Gastrocnemius medialis (tissue), 4 donors: ENCODE data around the gene ELOF1. TPM values are rescaled to one million over a fixed set of nuclear protein-coding genes. Genes with fewer than 3 reads are reported as not detected.

Source experiments
- ATAC-seq, 2 donors: fragments of 150-250 bp; one replicate each; pipeline ENCODE4 v1.9.1; 2016
- DNase-seq, 2 donors: peaks; one replicate each; pipeline ENCODE4 v3.0.0-alpha.2; 2019
- H3K27ac ChIP-seq, 4 donors: fragments of 200-600 bp; sonication (generic); 1 replicate in 1 of 4; 2 replicates in 3 of 4; pipeline ENCODE4 v1.5.1; 2016 to 2018; ENCODE audit warnings: mild to moderate bottlenecking in 2 of 4, moderate library complexity in 1 of 4
- H3K27me3 ChIP-seq, 3 donors: fragments of 200-600 bp; sonication (generic) in 2 of 3; 1 replicate in 1 of 3; 2 replicates in 2 of 3; pipeline versions ENCODE4 v1.5.1 to v1.6.0; 2016 to 2019; ENCODE audit warnings: mild to moderate bottlenecking in 1 of 3, moderate library complexity in 1 of 3
- H3K36me3 ChIP-seq, 2 donors: fragments of 200-600 bp; sonication (generic) in 1 of 2; one replicate each; pipeline ENCODE4 v1.5.1; 2017 to 2018
- H3K4me1 ChIP-seq, 2 donors: fragments of 200-600 bp; sonication (generic) in 1 of 2; one replicate each; pipeline ENCODE4 v1.5.1; 2016 to 2017; ENCODE audit warnings: mild to moderate bottlenecking in 2 of 2
- H3K4me3 ChIP-seq, 4 donors: fragments of 200-600 bp; sonication (generic) in 3 of 4; 1 replicate in 1 of 4; 2 replicates in 3 of 4; pipeline ENCODE4 v1.5.1; 2016 to 2019; ENCODE audit warnings: mild to moderate bottlenecking in 2 of 4
- H3K9me3 ChIP-seq, 3 donors: fragments of 200-600 bp; sonication (generic) in 2 of 3; 1 replicate in 1 of 3; 2 replicates in 2 of 3; pipeline ENCODE4 v1.5.1; 2016 to 2019
- POLR2A ChIP-seq, 2 donors: fragments of 450-650 bp; IDR thresholded peaks; one replicate each; pipeline ENCODE4 v1.6.1; 2017; ENCODE audit warnings: antibody characterized with exemption in 2 of 2, mild to moderate bottlenecking in 2 of 2, moderate library complexity in 2 of 2
- in situ Hi-C, 4 donors: fragments of 200-750 bp; cut with MboI; loops; one replicate each; pipeline versions ENCODE4 v1.15.0 to v1.8.0; 2017; ENCODE audit warnings: low sequenced_read_pairs in 4 of 4
- intact Hi-C: fragments of 100-400 bp; cut with DNase I; formaldehyde crosslinking; loops from one replicate; pipeline ENCODE4 v1.15.1; 2023; ENCODE audit warnings: low total_unique reads
- total RNA-seq, 4 donors: library from RNA; depleted of rRNA; stranded (reverse); fragments of >200 nt; gene quantifications; one replicate each; pipeline versions ENCODE4 v1.1.0 to v1.2.3, GENCODE V29; 2016
- TF ChIP-seq, protein P1 (sequence below), 5 experiments: fragments of 450-650 bp in 3 of 5; fragments of 200-600 bp in 2 of 5; sonication (generic) in 2 of 5; IDR thresholded peaks in 4 of 5; conservative IDR thresholded peaks in 1 of 5; 1 replicate in 4 of 5; 2 replicates in 1 of 5; pipeline ENCODE4 v1.5.1; 2016 to 2019; ENCODE audit warnings: antibody characterized with exemption in 5 of 5, mild to moderate bottlenecking in 3 of 5, moderate library complexity in 3 of 5

The ELOF1 gene
- total RNA-seq, 4 donors from 2014 or later, result 21.5 to 37.5 (median 27.2) TPM

DNA sequence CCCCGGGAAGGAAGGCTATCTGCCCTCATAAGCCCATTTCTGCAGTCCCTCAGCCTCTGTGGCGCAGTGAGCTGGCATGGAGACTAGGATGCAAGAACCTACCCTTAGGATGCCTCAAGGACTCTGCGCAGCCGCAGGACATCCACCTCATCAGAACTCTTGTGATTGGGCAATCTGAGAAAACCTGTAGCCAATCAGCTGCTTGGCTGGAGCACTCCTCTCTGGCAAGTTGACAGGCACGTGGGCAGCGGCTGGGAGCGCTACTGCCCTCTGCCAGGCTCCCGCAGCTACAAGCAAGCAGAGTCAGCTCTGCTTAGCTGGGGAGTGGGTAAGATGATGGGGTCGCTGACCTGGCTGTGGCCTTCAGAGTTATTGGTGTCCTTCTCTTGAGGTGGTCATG is 28.6 kb downstream of the ELOF1 start:
- Histone ChIP-seq H3K4me3 (no peak overlapping the region), H3K27me3 (no peaks in the 10 kb centered on the region), H3K4me1 (peaks cover 13 to 24% of the 10 kb centered on the region in 2 donors), H3K27ac (no peak overlapping the region), H3K36me3 (no peaks in the 10 kb centered on the region), H3K9me3 (no peaks in the 10 kb centered on the region)
- intact Hi-C loops, result no loop called here
- TF ChIP-seq, protein P1, sequence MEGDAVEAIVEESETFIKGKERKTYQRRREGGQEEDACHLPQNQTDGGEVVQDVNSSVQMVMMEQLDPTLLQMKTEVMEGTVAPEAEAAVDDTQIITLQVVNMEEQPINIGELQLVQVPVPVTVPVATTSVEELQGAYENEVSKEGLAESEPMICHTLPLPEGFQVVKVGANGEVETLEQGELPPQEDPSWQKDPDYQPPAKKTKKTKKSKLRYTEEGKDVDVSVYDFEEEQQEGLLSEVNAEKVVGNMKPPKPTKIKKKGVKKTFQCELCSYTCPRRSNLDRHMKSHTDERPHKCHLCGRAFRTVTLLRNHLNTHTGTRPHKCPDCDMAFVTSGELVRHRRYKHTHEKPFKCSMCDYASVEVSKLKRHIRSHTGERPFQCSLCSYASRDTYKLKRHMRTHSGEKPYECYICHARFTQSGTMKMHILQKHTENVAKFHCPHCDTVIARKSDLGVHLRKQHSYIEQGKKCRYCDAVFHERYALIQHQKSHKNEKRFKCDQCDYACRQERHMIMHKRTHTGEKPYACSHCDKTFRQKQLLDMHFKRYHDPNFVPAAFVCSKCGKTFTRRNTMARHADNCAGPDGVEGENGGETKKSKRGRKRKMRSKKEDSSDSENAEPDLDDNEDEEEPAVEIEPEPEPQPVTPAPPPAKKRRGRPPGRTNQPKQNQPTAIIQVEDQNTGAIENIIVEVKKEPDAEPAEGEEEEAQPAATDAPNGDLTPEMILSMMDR (IDR thresholded peaks at IDR 0.05 in 4 of 5, conservative IDR thresholded peaks at IDR 0.05 in 1 of 5), result peak in 1 of 5 experiments; percentile 7
- no peak for TF ChIP-seq POLR2A (IDR thresholded peaks at IDR 0.05)
- DNase-seq (peak; percentile 45 to 79), ATAC-seq (peak in 1 of 2 donors; percentile 53)
- in situ Hi-C loops, result no loop called here

- peak within 1 kb of the TSS; percentile 77 to 92 (median 83) for H3K4me3 ChIP-seq
- in situ Hi-C loops, result no loop called here
- H3K4me1 ChIP-seq, result peaks cover 13 to 24% of the 10 kb centered on the region in 2 donors
- H3K9me3 ChIP-seq, result no peaks in the 10 kb centered on the region
- TF ChIP-seq, protein P1 (IDR thresholded peaks at IDR 0.05 in 4 of 5, conservative IDR thresholded peaks at IDR 0.05 in 1 of 5), result no peak
- peak in 1 of 2 donors; percentile 36 for TF ChIP-seq POLR2A (IDR thresholded peaks at IDR 0.05)
- intact Hi-C loops, result loop anchor here (1.0 to 2.0 kb wide), 3 partner anchors 23 to 94 kb away; partner anchors contain the start of genes ELOF1, ODAD3, PRKCSH and ZNF653
- peak within 1 kb of the TSS; percentile 89 to 93 (median 92) for H3K27ac ChIP-seq
- DNase-seq, result peak; percentile 96 to 99
- H3K36me3 ChIP-seq, result no peaks in the 10 kb centered on the region
- ATAC-seq, result peak; percentile 99 to 100
- H3K27me3 ChIP-seq, result no peaks in the 10 kb centered on the region
Observed at GRCh38 chr19:11528551-11529341, 30.3 kb downstream of the ELOF1 start, which contains the start of gene ECSIT. Gene ECSIT, minus strand, starts transcription at chr19:11529134. Its CDS starts 9,964 bp downstream, at chr19:11519170.

- no peaks in the 10 kb centered on the region for H3K9me3 ChIP-seq
- H3K36me3 ChIP-seq, result peaks cover 0 to 45% of the 10 kb centered on the region in 2 donors
- H3K4me3 ChIP-seq, result no peak overlapping the region
- DNase-seq (no peak), ATAC-seq (no peak)
- TF ChIP-seq, protein P1 (IDR thresholded peaks at IDR 0.05 in 4 of 5, conservative IDR thresholded peaks at IDR 0.05 in 1 of 5), result no peak
- TF ChIP-seq POLR2A (IDR thresholded peaks at IDR 0.05), result no peak
- H3K27me3 ChIP-seq, result no peaks in the 10 kb centered on the region
- H3K27ac ChIP-seq, result no peak overlapping the region
- H3K4me1 ChIP-seq, result no peaks in the 10 kb centered on the region
- intact Hi-C loops, result no loop called here
- in situ Hi-C loops, result no loop called here
Observed at GRCh38 chr19:11519138-11519537, 39.9 kb downstream of the ELOF1 start.

DNA sequence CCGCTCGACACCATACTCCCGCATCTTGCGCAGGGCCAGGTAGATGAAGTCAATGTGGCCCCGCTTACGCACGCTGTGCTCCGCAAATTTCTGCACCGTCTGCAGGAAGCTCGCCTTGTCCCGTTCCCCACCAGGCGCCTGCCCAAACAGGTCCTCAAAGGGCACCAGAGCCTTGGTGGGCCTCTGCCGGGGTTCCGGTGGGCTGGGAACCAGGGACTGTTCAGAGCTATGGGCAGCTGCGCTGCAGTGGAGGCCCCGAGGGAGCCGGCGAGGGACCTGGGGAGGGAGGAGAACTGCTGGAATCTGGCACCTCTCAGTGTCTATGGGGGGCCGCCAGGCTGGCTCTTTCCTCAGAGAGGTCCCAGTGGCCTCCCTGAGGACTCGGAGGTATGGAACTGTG is 45.1 kb downstream of the ELOF1 start:
- no peak for DNase-seq
- Histone ChIP-seq H3K9me3 (no peaks in the 10 kb centered on the region), H3K27ac (no peak overlapping the region), H3K27me3 (no peaks in the 10 kb centered on the region), H3K4me1 (no peaks in the 10 kb centered on the region), H3K4me3 (no peak overlapping the region), H3K36me3 (peaks cover 0 to 71% of the 10 kb centered on the region in 2 donors)
- intact Hi-C loops (no loop called here), in situ Hi-C loops (no loop called here)
- no peak for ATAC-seq
- TF ChIP-seq POLR2A (IDR thresholded peaks at IDR 0.05), result no peak
- TF ChIP-seq, protein P1 (IDR thresholded peaks at IDR 0.05 in 4 of 5, conservative IDR thresholded peaks at IDR 0.05 in 1 of 5), result no peak
